Endothelial cell of umbilical vein (primary cell): ENCODE measurements around the gene RAD23B. TPM values are rescaled to one million over a fixed set of nuclear protein-coding genes. Genes with fewer than 3 reads are reported as not detected.
A peak's percentile ranks its signal among the peaks of the same experiment; 100 is the strongest.

Source experiments
- BruUV-seq: library from RNA; stranded (reverse); fragments of 400-500 nt; replicated peaks from 2 replicates; lab custom pipeline; 2021; lab: Mats Ljungman, UMichigan
- CTCF ChIA-PET: fragments of 300-600, 350-600 bp; sonication (Branson Sonifier 250); formaldehyde crosslinking; loops from one replicate; lab custom pipeline; 2021; ENCODE audit warnings: antibody characterized with exemption, inconsistent platforms; lab: Charles Lee
- POLR2A ChIA-PET: fragments of 300-600, 350-600 bp; sonication (Branson Sonifier 250); formaldehyde crosslinking; loops from one replicate; lab custom pipeline; 2021; ENCODE audit warnings: antibody characterized with exemption, inconsistent platforms; lab: Charles Lee
- DNase-seq: peaks from one replicate; pipeline ENCODE4 v3.0.0-alpha.2; 2011; ENCODE audit warnings: low read depth, low spot score
- FAIRE-seq: peaks from 2 replicates; lab custom pipeline; 2011; peaks lifted over from hg19 to GRCh38; lab: Jason Lieb, UNC
- H2AFZ ChIP-seq: 2 replicates; pipeline ENCODE4 v1.6.0; 2012; ENCODE audit warnings: low read depth, low read length, control low read depth, inconsistent platforms
- H3K27ac ChIP-seq: 2 replicates; pipeline ENCODE4 v1.5.1; 2011; ENCODE audit warnings: low read depth, mild to moderate bottlenecking, control low read depth, low read length, moderate library complexity; ENCODE audit not compliant: insufficient read depth
- H3K27me3 ChIP-seq, 2 experiments: 2 replicates each; pipeline versions ENCODE4 v1.6.0 to v1.6.1; 2011; ENCODE audit warnings: low read length in 2 of 2, mixed read lengths in 1 of 2; ENCODE audit not compliant: control insufficient read depth in 2 of 2, insufficient read depth in 2 of 2
- H3K36me3 ChIP-seq, 2 experiments: 2 replicates in 1 of 2; 3 replicates in 1 of 2; pipeline ENCODE4 v1.5.1; 2011; ENCODE audit warnings: low read length in 2 of 2, mild to moderate bottlenecking in 1 of 2, moderate library complexity in 1 of 2; ENCODE audit not compliant: control insufficient read depth in 2 of 2, insufficient read depth in 2 of 2; ENCODE audit errors: extremely low read depth in 1 of 2
- H3K4me1 ChIP-seq: 3 replicates; pipeline ENCODE4 v1.5.1; 2011; ENCODE audit warnings: mild to moderate bottlenecking, low read length; ENCODE audit not compliant: control insufficient read depth, insufficient read depth; ENCODE audit errors: extremely low read depth
- H3K4me2 ChIP-seq: 2 replicates; pipeline ENCODE4 v1.6.1; 2011; ENCODE audit warnings: low read length, control low read depth, mixed read lengths; ENCODE audit not compliant: insufficient read depth
- H3K4me3 ChIP-seq, 3 experiments: fragments of 200-600 bp in 1 of 3; sonication (generic), shearing (Covaris generic) in 1 of 3; replicated peaks in 1 of 3; 2 replicates each; pipeline ENCODE4 v1.5.1; 2011 to 2016; ENCODE audit warnings: control low read depth in 3 of 3, low read length in 3 of 3, mild to moderate bottlenecking in 2 of 3, inconsistent platforms in 1 of 3, low read depth in 1 of 3, moderate library complexity in 1 of 3; ENCODE audit not compliant: insufficient read depth in 1 of 3
- H3K79me2 ChIP-seq: 2 replicates; pipeline ENCODE4 v1.6.0; 2012; ENCODE audit warnings: low read length, inconsistent platforms; ENCODE audit not compliant: control insufficient read depth, insufficient read depth
- H3K9ac ChIP-seq: replicated peaks from 2 replicates; pipeline ENCODE3; 2011; ENCODE audit warnings: low read length, control low read depth; ENCODE audit not compliant: insufficient read depth; ENCODE audit errors: extremely low read depth
- H3K9me1 ChIP-seq: replicated peaks from 3 replicates; pipeline ENCODE4 v1.6.0; 2011; ENCODE audit warnings: mild to moderate bottlenecking, low read length; ENCODE audit not compliant: control insufficient read depth, insufficient read depth; ENCODE audit errors: extremely low read depth
- H3K9me3 ChIP-seq: replicated peaks from 2 replicates; pipeline ENCODE4 v1.5.1; 2012; ENCODE audit warnings: low read length, inconsistent platforms; ENCODE audit not compliant: control insufficient read depth, insufficient read depth
- H4K20me1 ChIP-seq: replicated peaks from 2 replicates; pipeline ENCODE3; 2011; ENCODE audit warnings: mild to moderate bottlenecking, low read length; ENCODE audit not compliant: control insufficient read depth, insufficient read depth; ENCODE audit errors: extremely low read depth
- GATA2 ChIP-seq: IDR thresholded peaks from 2 replicates; pipeline ENCODE4 v1.7.0; 2011; ENCODE audit warnings: low read depth, mild to moderate bottlenecking, moderate library complexity, mixed read lengths, low read length; ENCODE audit not compliant: insufficient read length, insufficient read depth
- dilution Hi-C: fragments of 300-500 bp; cut with MboI; formaldehyde crosslinking; loops from one replicate; pipeline ENCODE4 v1.15.0; 2019; ENCODE audit warnings: low sequenced_read_pairs; ENCODE audit not compliant: extremely low pct_ligation_motif_present
- intact Hi-C: fragments of 100-400 bp; cut with micrococcal nuclease; formaldehyde crosslinking; loops from one replicate; pipeline ENCODE4 v1.10.0; 2022
- polyA plus RNA-seq, 4 experiments: library from polyadenylated mRNA; depleted of rRNA in 3 of 4; stranded (reverse) in 3 of 4; unstranded in 1 of 4; fragments of >200 nt; gene quantifications; 2 replicates each; pipeline versions ENCODE4 v1.2.1 to v1.2.3, GENCODE V29; 2011 to 2012; ENCODE audit warnings: missing spikeins in 1 of 4
- total RNA-seq: library from RNA; stranded (reverse); gene quantifications from 2 replicates; pipeline ENCODE4 v1.2.3, GENCODE V29; 2021
- TF ChIP-seq, protein P1 (sequence below), 2 donors: IDR thresholded peaks; 1 replicate in 1 of 2; 2 replicates in 1 of 2; pipeline ENCODE4 v1.5.1; 2011; ENCODE audit warnings: low read length in 2 of 2, mild to moderate bottlenecking in 2 of 2, moderate library complexity in 2 of 2, control low read depth in 1 of 2, inconsistent platforms in 1 of 2, low read depth in 1 of 2; ENCODE audit not compliant: insufficient read depth in 1 of 2; ENCODE audit errors: extremely low read depth in 1 of 2

RAD23B gene
- total and polyA plus RNA-seq, 2 donors (not counting 3 experiments of a cell fraction or from before 2014, with no cell fraction given): 63.8 to 100 TPM

DNA sequence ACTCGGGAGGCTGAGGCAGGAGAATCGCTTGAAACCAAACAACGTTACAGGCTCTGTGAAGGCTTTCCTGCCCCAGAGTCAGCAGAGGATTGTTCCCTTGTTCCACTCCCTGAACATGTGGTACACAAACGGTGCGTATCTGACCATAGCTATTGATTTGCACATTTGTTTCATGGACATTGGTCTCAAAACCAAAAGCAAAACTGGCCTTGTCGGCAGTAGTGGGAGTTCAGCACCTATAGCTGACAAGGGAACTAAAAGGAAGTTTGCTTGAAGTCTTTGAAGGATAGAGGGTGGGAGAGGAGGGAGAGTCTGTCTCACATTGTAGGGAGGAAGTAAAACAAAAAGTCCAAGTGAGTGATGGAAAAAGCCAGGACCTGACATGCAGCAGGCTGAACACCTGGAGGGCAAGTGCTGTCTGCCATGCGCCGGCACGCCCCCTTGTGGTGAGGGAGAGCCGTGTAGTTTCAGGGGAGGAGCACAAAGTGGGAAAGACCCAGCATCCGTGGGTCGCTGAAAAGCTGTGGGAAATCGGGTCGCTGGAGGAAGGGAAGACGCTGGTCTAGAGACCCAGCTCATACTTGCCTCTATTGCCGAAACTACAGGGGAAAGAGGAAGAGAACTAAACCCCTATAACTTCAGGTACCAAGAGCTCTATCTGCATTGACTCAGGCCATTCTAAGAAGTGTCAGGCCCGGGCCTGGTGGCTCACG is 58.0 kb downstream of the RAD23B start:
- DNase-seq (peak; percentile 48), FAIRE-seq (peak; percentile 64)
- H3K9me1 ChIP-seq: no peaks in the 10 kb centered on the region
- ChIA-PET CTCF (interaction anchor here (0.6 to 2.5 kb wide), 33 partner anchors 8 to 1499 kb away, joined by 3 to 21 read pairs (median 4); partner anchors contain the start of gene RAD23B), POLR2A (no interaction called here)
- no peaks in the 10 kb centered on the region for H3K9me3 ChIP-seq
- H3K27me3 ChIP-seq: no peaks in the 10 kb centered on the region
- H2AFZ ChIP-seq: no peak overlapping the region
- peaks cover 0 to 3% of the 10 kb centered on the region in 2 experiments for H3K36me3 ChIP-seq
- no peak overlapping the region for H3K9ac ChIP-seq
- no peaks in the 10 kb centered on the region for H4K20me1 ChIP-seq
- dilution Hi-C loops: no loop called here
- no peak overlapping the region for H3K4me2 ChIP-seq
- intact Hi-C loops: loop anchor here (1.0 kb wide), 1 partner anchor 102 kb away; no protein-coding TSS in a partner anchor
- H3K27ac ChIP-seq: no peak overlapping the region
- TF ChIP-seq GATA2: no peak
- TF ChIP-seq, protein P1, sequence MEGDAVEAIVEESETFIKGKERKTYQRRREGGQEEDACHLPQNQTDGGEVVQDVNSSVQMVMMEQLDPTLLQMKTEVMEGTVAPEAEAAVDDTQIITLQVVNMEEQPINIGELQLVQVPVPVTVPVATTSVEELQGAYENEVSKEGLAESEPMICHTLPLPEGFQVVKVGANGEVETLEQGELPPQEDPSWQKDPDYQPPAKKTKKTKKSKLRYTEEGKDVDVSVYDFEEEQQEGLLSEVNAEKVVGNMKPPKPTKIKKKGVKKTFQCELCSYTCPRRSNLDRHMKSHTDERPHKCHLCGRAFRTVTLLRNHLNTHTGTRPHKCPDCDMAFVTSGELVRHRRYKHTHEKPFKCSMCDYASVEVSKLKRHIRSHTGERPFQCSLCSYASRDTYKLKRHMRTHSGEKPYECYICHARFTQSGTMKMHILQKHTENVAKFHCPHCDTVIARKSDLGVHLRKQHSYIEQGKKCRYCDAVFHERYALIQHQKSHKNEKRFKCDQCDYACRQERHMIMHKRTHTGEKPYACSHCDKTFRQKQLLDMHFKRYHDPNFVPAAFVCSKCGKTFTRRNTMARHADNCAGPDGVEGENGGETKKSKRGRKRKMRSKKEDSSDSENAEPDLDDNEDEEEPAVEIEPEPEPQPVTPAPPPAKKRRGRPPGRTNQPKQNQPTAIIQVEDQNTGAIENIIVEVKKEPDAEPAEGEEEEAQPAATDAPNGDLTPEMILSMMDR (IDR thresholded peaks at IDR 0.05; ENCODE audit: extremely low read depth in 1 of 2, insufficient read depth in 1 of 2, low read depth in 1 of 2, low read length in 2 of 2): peak; percentile 81 to 86
- no peaks in the 10 kb centered on the region for H3K4me1 ChIP-seq
- no peaks in the 10 kb centered on the region for H3K79me2 ChIP-seq
- BruUV-seq: no TSS peak
- no peak overlapping the region for H3K4me3 ChIP-seq
